EH (cell line): ENCODE measurements around the gene WWC2.

Source experiments
- DNase-seq: peaks from one replicate; pipeline ENCODE4 v3.0.0-alpha.2; 2015; ENCODE audit warnings: low read depth

WWC2 gene

DNA sequence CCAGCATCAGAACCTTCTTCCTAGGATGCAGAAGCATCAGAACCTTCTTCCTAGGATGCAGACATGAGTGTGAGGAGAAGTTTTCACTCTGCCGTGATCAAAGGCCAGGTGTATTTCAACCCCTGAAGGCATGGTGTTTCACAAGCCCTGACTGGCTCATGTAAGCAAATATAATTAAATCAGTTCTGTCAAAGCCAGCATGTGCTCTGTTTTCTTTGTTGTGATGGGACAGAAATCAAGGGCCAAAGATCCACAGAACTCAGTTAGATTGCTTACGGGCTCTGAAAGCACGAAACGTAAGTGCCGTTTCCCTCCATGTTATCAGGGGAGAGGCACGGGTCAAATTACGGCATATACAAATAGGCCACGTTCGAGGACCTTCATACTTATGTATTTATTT is 255.2 kb downstream of the WWC2 start:
- DNase-seq, result no peak

DNA sequence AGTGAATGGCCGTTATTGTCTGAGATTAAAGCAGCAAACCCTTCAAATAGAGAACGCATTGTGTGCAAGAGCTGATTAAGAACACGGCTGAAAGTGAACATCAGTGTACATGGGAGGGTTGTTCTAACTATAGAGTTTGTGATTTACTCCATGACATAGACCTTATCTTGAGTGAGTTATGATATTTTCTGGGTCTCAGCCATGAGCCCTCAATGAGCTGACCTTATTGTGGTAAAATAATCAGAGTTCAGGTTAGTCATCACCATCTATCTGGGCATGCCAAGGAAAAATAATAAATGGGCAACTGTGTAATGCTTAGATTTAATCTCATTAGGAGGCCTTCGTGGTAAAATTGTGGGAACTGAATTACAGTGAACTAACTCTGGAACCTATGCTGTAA is 256.3 kb downstream of the WWC2 start:
- peak; percentile 82 for DNase-seq

GRCh38 chr4:183356173-183356830 is 257.2 kb downstream of the WWC2 start:
- no peak for DNase-seq

DNA sequence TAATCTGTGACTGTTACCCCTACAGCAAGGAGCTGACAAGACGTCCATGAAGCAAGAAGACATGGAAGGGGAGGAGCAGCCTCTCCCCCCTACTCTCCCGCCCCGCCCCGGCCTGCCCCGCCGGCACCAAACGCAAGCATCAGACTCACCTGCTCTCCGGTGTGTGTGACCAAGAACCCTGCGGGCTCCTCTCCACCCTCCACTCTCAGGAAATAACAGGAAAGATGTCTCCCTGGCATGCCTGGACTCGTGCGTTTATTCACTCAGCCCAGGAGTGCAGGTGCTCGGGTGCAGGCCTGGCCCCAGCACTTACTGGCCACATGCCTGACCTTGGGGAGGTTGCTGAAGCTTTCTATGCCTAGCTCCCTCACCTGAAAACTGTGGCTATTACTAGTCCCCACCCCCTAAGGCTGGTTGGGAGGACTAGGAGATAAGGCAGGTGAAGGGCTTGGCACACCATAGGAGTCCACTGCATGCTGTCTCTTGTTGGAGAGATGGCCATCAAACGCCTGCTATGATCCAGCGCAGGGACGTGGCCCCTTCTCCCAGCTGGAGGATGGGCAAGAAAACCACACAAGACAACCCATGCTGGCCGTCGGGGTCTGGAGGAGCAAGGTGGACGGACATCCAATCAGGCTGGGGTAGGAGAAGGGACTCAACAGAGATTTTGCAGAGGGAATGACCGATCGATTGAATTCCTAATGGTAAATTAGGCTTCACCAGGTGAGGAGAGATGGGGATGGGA is 258.0 kb downstream of the WWC2 start:
- DNase-seq, result no peak

DNA sequence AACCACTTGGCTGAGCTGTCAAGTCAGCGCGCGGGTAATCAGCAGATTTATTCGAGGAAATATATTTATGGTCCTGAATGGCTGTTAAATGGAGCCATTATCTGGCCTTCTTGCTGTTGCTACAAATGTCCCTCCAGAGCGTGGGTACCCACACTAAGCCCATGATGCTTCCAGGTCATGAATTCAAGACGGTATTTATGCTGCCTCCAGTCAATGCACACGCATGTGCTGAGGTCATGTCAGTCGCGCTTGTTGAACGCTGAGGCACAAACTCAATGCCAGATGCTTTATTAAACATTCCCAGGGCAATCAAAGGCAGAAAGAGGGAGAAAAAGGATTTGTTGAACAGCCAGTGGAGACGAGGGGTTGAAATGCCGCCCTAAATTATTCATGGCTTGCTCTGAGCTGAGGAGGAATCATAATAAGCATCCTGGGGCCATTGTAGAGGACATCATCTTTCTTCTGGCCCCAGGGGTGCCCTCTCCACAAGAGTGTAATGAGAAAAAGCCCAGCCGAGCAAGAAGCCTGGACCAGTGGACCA is 259.2 kb downstream of the WWC2 start:
- DNase-seq, result no peak

DNA sequence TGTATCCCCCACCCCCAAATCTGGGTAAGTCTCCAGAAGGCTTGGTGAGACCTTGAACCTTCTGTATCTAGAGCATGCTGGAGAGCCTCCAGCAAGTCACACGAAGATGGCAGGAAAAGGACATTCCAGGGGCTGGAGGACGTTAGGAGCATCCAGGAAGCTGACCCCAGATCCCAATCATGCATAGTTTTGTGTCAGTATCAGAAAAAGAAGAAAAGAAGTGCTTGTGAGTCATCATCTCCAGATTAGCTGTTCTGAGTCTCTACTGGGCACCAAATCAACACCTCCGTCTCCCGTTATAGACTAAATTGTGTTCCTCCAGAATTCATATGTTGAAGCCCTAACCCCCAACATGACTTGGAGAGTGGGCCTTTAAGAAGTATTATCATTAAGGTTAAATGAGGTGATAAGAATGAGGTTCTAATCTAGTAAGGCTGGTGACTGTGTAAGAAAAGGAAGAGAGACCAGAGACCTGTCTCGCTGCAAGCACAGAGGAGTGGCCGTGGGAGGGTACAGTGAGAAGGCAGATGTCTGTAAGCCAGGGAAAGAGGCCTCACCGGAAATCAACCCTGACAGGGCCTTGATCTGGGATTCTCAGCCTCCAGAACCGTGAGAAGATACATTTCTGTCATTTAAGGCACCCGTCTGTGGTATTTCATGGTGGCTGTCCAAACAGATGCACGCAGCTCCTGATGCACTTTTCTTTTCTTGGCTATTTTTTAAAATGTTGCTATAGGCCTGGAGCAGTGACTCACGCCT is 261.3 kb downstream of the WWC2 start:
- peak; percentile 84 for DNase-seq

DNA sequence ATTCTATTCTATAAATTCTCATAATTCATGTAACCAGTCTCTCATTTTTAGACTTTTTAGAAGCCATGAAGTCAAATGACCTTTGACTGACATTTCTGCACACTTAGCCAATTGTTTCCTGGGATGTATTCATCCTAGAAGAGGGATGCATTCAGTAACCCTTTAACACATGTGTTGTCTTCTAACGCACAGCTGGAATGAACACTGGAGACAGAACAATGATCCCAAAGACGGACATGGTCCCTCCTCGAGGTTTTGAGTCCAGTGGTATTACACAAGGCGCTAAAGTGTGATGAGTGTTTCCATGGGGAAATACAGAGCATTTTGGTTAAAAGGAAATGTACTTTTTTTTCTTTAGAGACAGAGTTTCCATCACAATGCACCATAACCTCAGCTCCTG is 263.0 kb downstream of the WWC2 start:
- DNase-seq, result no peak

DNA sequence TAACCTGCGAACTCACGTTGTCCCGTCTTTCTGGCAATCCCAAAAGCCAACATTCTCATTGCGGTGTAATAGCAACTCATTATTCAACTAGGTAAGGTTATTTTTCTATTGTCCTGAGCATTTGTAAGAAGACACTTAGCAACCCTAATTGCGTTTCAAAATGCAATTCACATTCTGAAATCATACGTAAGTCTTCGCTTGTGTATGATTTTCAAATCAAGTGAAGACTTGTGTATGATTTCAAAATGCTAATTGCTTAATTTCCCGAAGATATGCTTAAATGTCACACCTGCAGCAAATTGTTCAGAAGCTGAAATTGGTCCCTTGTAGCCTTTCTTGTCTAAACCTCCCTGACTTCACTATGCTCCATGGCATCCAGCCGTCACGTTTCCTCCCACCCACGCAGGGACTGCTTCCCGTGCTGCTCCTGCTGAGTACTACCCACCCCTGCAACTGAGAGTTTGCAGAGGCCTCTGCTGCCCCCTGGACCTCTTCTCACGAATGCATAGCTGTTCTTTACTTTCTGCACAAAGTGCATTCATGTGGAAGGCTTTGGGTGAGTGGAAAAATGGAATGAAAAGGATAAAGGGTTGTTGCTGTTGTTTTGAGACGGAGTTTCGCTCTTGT is 264.0 kb downstream of the WWC2 start:
- peak; percentile 39 for DNase-seq

- no peak for DNase-seq
Observed at GRCh38 chr4:183364025-183364424, 265.0 kb downstream of the WWC2 start.

GRCh38 chr4:183366206-183366835 is 267.3 kb downstream of the WWC2 start:
- DNase-seq, result no peak

- DNase-seq, result no peak
Observed at GRCh38 chr4:183369073-183369472, 270.0 kb downstream of the WWC2 start.
